Activated CD8-positive, alpha-beta T cell treated with anti-CD3 and anti-CD28 coated beads, Interleukin-2, amount 10 ng/mL, durations not matched to agents 7 days and 5 days (primary cell): ENCODE measurements around the gene BTBD7. TPM values are rescaled to one million over a fixed set of nuclear protein-coding genes. Genes with fewer than 3 reads are reported as not detected.
"Not testable (repeated sequence)": the region's sequence is repeated elsewhere in the genome, so short reads cannot be mapped to it uniquely, and the experiment has no call there.

Source experiments
- ATAC-seq: fragments of 150-1000 bp; cut with Tn5 transposase; one replicate; pipeline ENCODE4 v1.10.0; 2021; ENCODE audit warnings: moderate library complexity
- CTCF ChIA-PET: fragments of 350-600 bp; sonication (Branson Sonifier 250); formaldehyde crosslinking; loops from one replicate; lab custom pipeline; 2021; ENCODE audit warnings: antibody characterized with exemption; lab: Charles Lee
- POLR2A ChIA-PET: fragments of 350-600 bp; sonication (Branson Sonifier 250); formaldehyde crosslinking; loops from one replicate; lab custom pipeline; 2021; ENCODE audit warnings: antibody characterized with exemption; lab: Charles Lee
- DNase-seq: peaks from one replicate; pipeline ENCODE4 v3.0.0-alpha.2; 2020
- H3K27ac Mint-ChIP-seq: one replicate; pipeline ENCODE4 v1.8.0; 2021; ENCODE audit warnings: mild to moderate bottlenecking, mixed read lengths
- H3K27me3 Mint-ChIP-seq: one replicate; pipeline ENCODE4 v1.8.0; 2021; ENCODE audit warnings: low read depth, mixed read lengths
- H3K36me3 Mint-ChIP-seq: one replicate; pipeline ENCODE4 v1.8.0; 2021; ENCODE audit warnings: low read depth, mixed read lengths
- H3K4me1 Mint-ChIP-seq: one replicate; pipeline ENCODE4 v1.8.0; 2021; ENCODE audit warnings: low read depth, mixed read lengths
- H3K4me3 Mint-ChIP-seq: one replicate; pipeline ENCODE4 v1.8.0; 2021; ENCODE audit warnings: mild to moderate bottlenecking, mixed read lengths
- H3K9me3 Mint-ChIP-seq: one replicate; pipeline ENCODE4 v1.8.0; 2022; ENCODE audit warnings: mixed read lengths; ENCODE audit not compliant: insufficient read depth
- total RNA-seq, 2 experiments: library from RNA; stranded (reverse); gene quantifications; one replicate each; pipeline ENCODE4 v1.2.3, GENCODE V29; 2021

The BTBD7 gene
- total RNA-seq, 2 experiments from 2014 or later = 19.0 to 20.4 TPM

GRCh38 chr14:93266127-93266526, 66.7 kb downstream of the BTBD7 start:
- Mint-ChIP-seq H3K4me3 (no peak overlapping the region), H3K27me3 (no peaks in the 10 kb centered on the region)

DNA sequence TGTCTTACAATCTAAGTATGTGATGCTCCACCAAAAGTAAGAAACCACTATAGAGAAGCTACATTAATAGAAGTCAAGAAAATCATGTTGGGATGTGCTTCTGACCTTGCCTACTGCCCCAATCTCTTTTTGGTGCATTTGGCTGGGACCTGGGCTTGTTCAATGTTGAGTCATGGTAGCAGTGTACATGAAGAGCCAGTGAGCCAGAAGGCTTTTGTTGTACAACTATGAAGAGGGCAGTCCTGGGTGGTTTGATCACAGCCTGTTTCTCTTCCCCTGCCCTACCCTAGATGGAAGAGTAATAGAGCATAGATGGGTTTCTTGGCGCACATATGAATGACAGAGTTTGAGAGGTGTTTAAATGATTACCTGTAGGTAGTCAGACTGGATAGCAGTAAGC, 69.4 kb downstream of the BTBD7 start:
- no peak for ATAC-seq
- H3K36me3 Mint-ChIP-seq = peaks cover 14% of the 10 kb centered on the region
- ChIA-PET POLR2A (no interaction called here), CTCF (no interaction called here)
- H3K4me1 Mint-ChIP-seq = peaks cover 18% of the 10 kb centered on the region
- H3K4me3 Mint-ChIP-seq = no peak overlapping the region
- no peak overlapping the region for H3K27ac Mint-ChIP-seq
- no peak for DNase-seq
- H3K9me3 Mint-ChIP-seq = no peaks in the 10 kb centered on the region
- no peaks in the 10 kb centered on the region for H3K27me3 Mint-ChIP-seq

More at GRCh38 chr14:93266127-93266526, 66.7 kb downstream of the BTBD7 start:
- DNase-seq (no peak), ATAC-seq (no peak)
- H3K4me1 Mint-ChIP-seq = peaks cover 18% of the 10 kb centered on the region
- CTCF ChIA-PET = interaction anchor here (0.7 kb wide), 1 partner anchor 37 kb away, joined by 3 read pairs; no protein-coding TSS in a partner anchor
- H3K36me3 Mint-ChIP-seq = peaks cover 14% of the 10 kb centered on the region
- H3K27ac Mint-ChIP-seq = no peak overlapping the region
- POLR2A ChIA-PET = no interaction called here
- H3K9me3 Mint-ChIP-seq = no peaks in the 10 kb centered on the region

- H3K36me3 Mint-ChIP-seq = peaks cover 14% of the 10 kb centered on the region
- H3K27ac Mint-ChIP-seq = no peak overlapping the region
- POLR2A ChIA-PET = no interaction called here
- DNase-seq = no peak
- no peak overlapping the region for H3K4me3 Mint-ChIP-seq
- H3K4me1 Mint-ChIP-seq = peaks cover 18% of the 10 kb centered on the region
- no peak for ATAC-seq
- no peaks in the 10 kb centered on the region for H3K9me3 Mint-ChIP-seq
- CTCF ChIA-PET = no interaction called here
- H3K27me3 Mint-ChIP-seq = no peaks in the 10 kb centered on the region
Measured at GRCh38 chr14:93262446-93262845, 70.4 kb downstream of the BTBD7 start.

GRCh38 chr14:93249128-93249831, 83.6 kb downstream of the BTBD7 start:
- CTCF ChIA-PET = interaction anchor here (1.2 kb wide), 2 partner anchors 15 to 30 kb away, joined by 3 to 4 read pairs; no protein-coding TSS in a partner anchor
- POLR2A ChIA-PET = no interaction called here
- H3K36me3 Mint-ChIP-seq = peaks cover 29% of the 10 kb centered on the region
- DNase-seq (no peak), ATAC-seq (no peak)
- H3K9me3 Mint-ChIP-seq = no peaks in the 10 kb centered on the region
- no peaks in the 10 kb centered on the region for H3K27me3 Mint-ChIP-seq
- H3K4me1 Mint-ChIP-seq = peaks cover 12% of the 10 kb centered on the region
- no peak overlapping the region for H3K27ac Mint-ChIP-seq
- no peak overlapping the region for H3K4me3 Mint-ChIP-seq

GRCh38 chr14:93246534-93246933, 86.3 kb downstream of the BTBD7 start:
- H3K27ac Mint-ChIP-seq = peak overlapping the region; percentile 10
- ATAC-seq (no peak), DNase-seq (no peak)
- H3K36me3 Mint-ChIP-seq = peaks cover 41% of the 10 kb centered on the region
- no peaks in the 10 kb centered on the region for H3K9me3 Mint-ChIP-seq
- H3K4me3 Mint-ChIP-seq = no peak overlapping the region
- H3K4me1 Mint-ChIP-seq = peaks cover 12% of the 10 kb centered on the region
- POLR2A ChIA-PET = interaction anchor here (0.6 kb wide), 1 partner anchor 156 kb away, joined by 4 read pairs; no protein-coding TSS in a partner anchor
- no peaks in the 10 kb centered on the region for H3K27me3 Mint-ChIP-seq
- CTCF ChIA-PET = no interaction called here

DNA sequence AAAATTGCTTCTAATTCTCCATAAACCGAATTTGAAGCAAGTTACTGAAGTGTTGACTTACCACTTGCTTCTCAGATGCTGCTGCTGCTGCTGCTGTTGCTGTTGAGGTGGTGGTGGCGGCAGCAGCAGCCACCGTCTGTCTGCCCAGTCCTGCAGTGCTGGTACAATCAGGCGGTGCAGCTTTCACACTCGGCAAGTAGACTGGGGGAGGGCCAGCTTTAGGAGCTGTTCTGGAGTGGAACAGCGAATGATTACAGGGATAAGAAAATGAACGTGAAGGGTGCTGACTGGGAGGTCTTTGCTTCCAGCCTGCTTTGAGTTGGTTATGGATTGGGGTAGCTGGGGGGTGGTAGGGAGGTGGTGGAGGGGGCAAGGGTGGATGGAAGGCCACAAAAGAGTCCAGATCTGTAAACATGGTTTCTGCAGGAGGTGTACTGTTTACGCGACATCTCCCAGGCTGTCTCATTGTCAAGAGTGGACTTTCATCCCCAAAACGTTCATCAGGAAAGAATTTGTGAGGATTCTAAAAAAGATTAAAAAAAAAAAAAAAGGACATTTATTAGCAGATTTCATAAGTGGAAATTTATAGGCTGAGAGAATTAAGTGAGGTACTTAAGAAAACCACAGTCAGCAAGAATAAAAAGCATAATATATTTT, 86.9 kb downstream of the BTBD7 start:
- ChIA-PET CTCF (no interaction called here), POLR2A (interaction anchor here (0.6 kb wide), 1 partner anchor 156 kb away, joined by 4 read pairs; no protein-coding TSS in a partner anchor)
- no peak for DNase-seq
- Mint-ChIP-seq H3K4me1 (peaks cover 12% of the 10 kb centered on the region), H3K4me3 (no peak overlapping the region), H3K27ac (no peak overlapping the region), H3K36me3 (peaks cover 38% of the 10 kb centered on the region), H3K9me3 (no peaks in the 10 kb centered on the region), H3K27me3 (no peaks in the 10 kb centered on the region)
- ATAC-seq = no peak

GRCh38 chr14:93240678-93241000, 92.2 kb downstream of the BTBD7 start:
- DNase-seq = no peak
- H3K9me3 Mint-ChIP-seq = no peaks in the 10 kb centered on the region
- ChIA-PET POLR2A (interaction anchor here (0.6 kb wide), 1 partner anchor 15 kb away, joined by 4 read pairs; no protein-coding TSS in a partner anchor), CTCF (no interaction called here)
- no peak overlapping the region for H3K4me3 Mint-ChIP-seq
- ATAC-seq = no peak
- H3K27ac Mint-ChIP-seq = no peak overlapping the region
- H3K4me1 Mint-ChIP-seq = no peaks in the 10 kb centered on the region
- peaks cover 20% of the 10 kb centered on the region for H3K36me3 Mint-ChIP-seq
- no peaks in the 10 kb centered on the region for H3K27me3 Mint-ChIP-seq

DNA sequence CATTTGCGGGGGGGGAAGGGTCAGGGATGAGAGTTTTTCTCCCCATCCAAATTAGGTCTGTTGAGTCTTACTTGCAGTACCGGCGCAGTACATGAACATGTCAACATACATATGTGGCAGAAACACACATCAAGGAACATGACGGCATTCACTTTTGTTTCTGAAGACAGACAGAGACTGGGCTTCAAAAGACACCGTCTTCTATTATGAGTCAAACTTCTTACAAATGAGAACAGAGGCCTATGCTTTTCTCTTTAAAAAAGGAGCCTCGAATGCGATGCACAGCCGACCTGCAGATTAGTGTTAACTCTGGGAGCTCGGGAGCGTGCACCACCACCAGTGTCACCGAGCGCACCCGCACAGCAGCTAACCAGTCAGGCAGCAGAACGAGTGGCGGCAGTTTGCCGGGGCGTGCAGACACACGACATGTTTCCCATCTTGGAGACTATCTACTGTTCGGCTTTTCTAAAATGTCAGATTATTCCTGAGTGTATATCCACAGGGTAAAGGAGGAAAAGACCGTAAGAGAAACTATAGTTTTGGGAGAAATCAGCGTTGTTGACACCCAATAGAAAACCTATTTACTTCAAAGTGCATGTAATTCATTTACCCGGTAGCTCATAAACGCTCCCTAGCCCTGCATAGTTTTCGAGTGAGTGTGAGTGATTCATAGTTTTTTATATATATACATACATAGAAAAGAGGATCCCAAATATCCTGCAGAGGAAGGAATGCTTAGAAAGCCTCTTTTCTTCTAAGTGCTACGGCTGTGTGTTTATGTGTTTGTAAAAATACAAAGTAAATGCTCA, 92.8 kb downstream of the BTBD7 start:
- ChIA-PET CTCF (no interaction called here), POLR2A (interaction anchor here (0.6 kb wide), 1 partner anchor 15 kb away, joined by 4 read pairs; no protein-coding TSS in a partner anchor)
- peaks cover 15% of the 10 kb centered on the region for H3K36me3 Mint-ChIP-seq
- H3K4me1 Mint-ChIP-seq = no peaks in the 10 kb centered on the region
- H3K27me3 Mint-ChIP-seq = no peaks in the 10 kb centered on the region
- H3K27ac Mint-ChIP-seq = no peak overlapping the region
- no peak overlapping the region for H3K4me3 Mint-ChIP-seq
- ATAC-seq = no peak
- no peaks in the 10 kb centered on the region for H3K9me3 Mint-ChIP-seq
- DNase-seq = no peak

DNA sequence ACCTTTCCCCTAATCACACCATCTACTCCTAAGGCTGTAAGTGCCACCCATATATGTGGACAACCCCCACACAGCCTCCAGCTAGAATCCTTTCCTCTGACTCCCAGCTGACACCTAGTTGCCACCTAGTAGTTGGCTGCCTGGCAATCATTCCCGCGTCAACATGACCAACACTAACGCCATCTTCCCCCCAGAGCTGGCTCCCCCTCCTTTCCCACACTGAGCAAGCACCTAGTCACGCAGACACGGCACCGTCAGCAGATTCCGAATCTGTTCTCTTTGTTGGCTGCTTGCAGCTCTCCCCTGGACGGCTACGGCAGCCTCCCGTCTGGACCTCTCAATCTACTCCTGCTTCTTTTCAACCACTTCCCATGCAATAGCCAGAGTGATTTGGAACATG, 98.0 kb downstream of the BTBD7 start:
- no peak for ATAC-seq
- peak overlapping the region; percentile 4 for H3K27ac Mint-ChIP-seq
- ChIA-PET CTCF (interaction anchor here (1.5 to 1.8 kb wide), 2 partner anchors 15 to 16 kb away, joined by 4 to 8 read pairs; no protein-coding TSS in a partner anchor), POLR2A (interaction anchor here (0.6 kb wide), 1 partner anchor 1916 kb away, joined by 4 read pairs; no protein-coding TSS in a partner anchor)
- DNase-seq = no peak
- H3K4me3 Mint-ChIP-seq = no peak overlapping the region
- H3K4me1 Mint-ChIP-seq = peaks cover 12% of the 10 kb centered on the region
- H3K36me3 Mint-ChIP-seq = no peaks in the 10 kb centered on the region
- peaks cover 18% of the 10 kb centered on the region for H3K27me3 Mint-ChIP-seq
- H3K9me3 Mint-ChIP-seq = no peaks in the 10 kb centered on the region

- H3K4me3 Mint-ChIP-seq, H3K36me3 Mint-ChIP-seq, DNase-seq, ATAC-seq, H3K27ac Mint-ChIP-seq, POLR2A ChIA-PET, H3K9me3 Mint-ChIP-seq: not testable (repeated sequence)
- CTCF ChIA-PET = interaction anchor here (1.8 kb wide), 1 partner anchor 14 kb away, joined by 8 read pairs; no protein-coding TSS in a partner anchor
- H3K4me1 Mint-ChIP-seq = peaks cover 12% of the 10 kb centered on the region
- H3K27me3 Mint-ChIP-seq = peaks cover 18% of the 10 kb centered on the region
Measured at GRCh38 chr14:93233078-93233477, 99.8 kb downstream of the BTBD7 start.

- DNase-seq (no peak), ATAC-seq (no peak)
- H3K9me3 Mint-ChIP-seq = no peaks in the 10 kb centered on the region
- no peak overlapping the region for H3K4me3 Mint-ChIP-seq
- H3K36me3 Mint-ChIP-seq = peaks cover 13% of the 10 kb centered on the region
- H3K27ac Mint-ChIP-seq = no peak overlapping the region
- peaks cover 18% of the 10 kb centered on the region for H3K27me3 Mint-ChIP-seq
- POLR2A ChIA-PET = no interaction called here
- H3K4me1 Mint-ChIP-seq = peaks cover 12% of the 10 kb centered on the region
- CTCF ChIA-PET = no interaction called here
Measured at GRCh38 chr14:93232159-93232558, 100.7 kb downstream of the BTBD7 start.
